Measurements from ENCODE around the gene ELMO1.

ELMO1 gene

GRCh38 chr7:37118004-37118403 is 330.7 kb downstream of the ELMO1 start:
- TF ChIP-seq CTCF (IDR thresholded peaks at IDR 0.05; ENCODE audit: insufficient read depth, missing control alignments) = no peak
- FAIRE-seq = no peak
- DNase-seq (ENCODE audit: insufficient read length, low spot score) = no peak

- no peak for DNase-seq (ENCODE audit: insufficient read length, low spot score)
- no peak for TF ChIP-seq CTCF (IDR thresholded peaks at IDR 0.05; ENCODE audit: insufficient read depth, missing control alignments)
- no peak for FAIRE-seq
These were observed 331.4 kb downstream of the ELMO1 start for GRCh38 chr7:37117292-37117691.

- FAIRE-seq = no peak
These were observed 332.5 kb downstream of the ELMO1 start for GRCh38 chr7:37116093-37116701.

GRCh38 chr7:37113661-37114355 is 334.9 kb downstream of the ELMO1 start:
- no peak for FAIRE-seq
- DNase-seq (ENCODE audit: insufficient read length, low spot score) = no peak

More at GRCh38 chr7:37116093-37116701, 332.5 kb downstream of the ELMO1 start:
- TF ChIP-seq CTCF (IDR thresholded peaks at IDR 0.05; ENCODE audit: insufficient read depth, missing control alignments) = no peak
- DNase-seq (ENCODE audit: insufficient read length, low spot score) = no peak

GRCh38 chr7:37112876-37113275 is 335.8 kb downstream of the ELMO1 start:
- no peak for FAIRE-seq

More at GRCh38 chr7:37113661-37114355, 334.9 kb downstream of the ELMO1 start:
- TF ChIP-seq CTCF (IDR thresholded peaks at IDR 0.05; ENCODE audit: insufficient read depth, missing control alignments) = no peak

GRCh38 chr7:37112218-37112617 is 336.4 kb downstream of the ELMO1 start:
- no peak for FAIRE-seq
- TF ChIP-seq CTCF (IDR thresholded peaks at IDR 0.05; ENCODE audit: insufficient read depth, missing control alignments) = no peak
- DNase-seq (ENCODE audit: insufficient read length, low spot score) = no peak

More at GRCh38 chr7:37112876-37113275, 335.8 kb downstream of the ELMO1 start:
- no peak for DNase-seq (ENCODE audit: insufficient read length, low spot score)
- TF ChIP-seq CTCF (IDR thresholded peaks at IDR 0.05; ENCODE audit: insufficient read depth, missing control alignments) = no peak

GRCh38 chr7:37111459-37111858 is 337.2 kb downstream of the ELMO1 start:
- FAIRE-seq (no peak), DNase-seq (ENCODE audit: insufficient read length, low spot score) (no peak)
- TF ChIP-seq CTCF (IDR thresholded peaks at IDR 0.05; ENCODE audit: insufficient read depth, missing control alignments) = no peak
